ENCODE results near the gene FBXO7. TPM values are rescaled to one million over a fixed set of nuclear protein-coding genes. Genes with fewer than 3 reads are reported as not detected.

The FBXO7 gene
- total RNA-seq, 1 experiment from 2014 or later = 85.6 TPM

- no peak for DNase-seq (ENCODE audit: low read depth)
These were observed 14.8 kb downstream of the FBXO7 start for GRCh38 chr22:32489377-32489776.

- no peak for DNase-seq (ENCODE audit: low read depth)
These were observed 15.7 kb downstream of the FBXO7 start for GRCh38 chr22:32490279-32490678.

DNA sequence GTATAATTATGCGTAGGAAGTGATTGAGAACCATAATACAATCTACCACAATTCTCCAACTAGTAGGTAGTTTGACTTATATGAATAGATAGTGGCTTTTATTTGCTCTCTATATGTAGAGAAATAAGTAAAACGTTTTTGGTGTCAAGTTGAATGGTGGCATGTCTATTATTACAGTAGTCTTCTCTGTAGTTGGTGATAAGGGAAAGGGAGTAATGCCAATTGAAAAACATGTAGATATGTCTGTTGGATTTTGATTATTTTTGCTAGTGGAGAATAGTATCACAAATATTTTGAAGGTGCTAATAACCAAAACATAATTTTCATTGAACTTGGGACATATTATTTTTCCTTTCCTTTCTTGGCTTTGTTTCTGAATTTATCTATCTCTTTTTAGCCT lies 17.5 kb downstream of the FBXO7 start:
- no peak for DNase-seq (ENCODE audit: low read depth)

GRCh38 chr22:32493551-32493950 lies 18.9 kb downstream of the FBXO7 start:
- no peak for DNase-seq (ENCODE audit: low read depth)

DNA sequence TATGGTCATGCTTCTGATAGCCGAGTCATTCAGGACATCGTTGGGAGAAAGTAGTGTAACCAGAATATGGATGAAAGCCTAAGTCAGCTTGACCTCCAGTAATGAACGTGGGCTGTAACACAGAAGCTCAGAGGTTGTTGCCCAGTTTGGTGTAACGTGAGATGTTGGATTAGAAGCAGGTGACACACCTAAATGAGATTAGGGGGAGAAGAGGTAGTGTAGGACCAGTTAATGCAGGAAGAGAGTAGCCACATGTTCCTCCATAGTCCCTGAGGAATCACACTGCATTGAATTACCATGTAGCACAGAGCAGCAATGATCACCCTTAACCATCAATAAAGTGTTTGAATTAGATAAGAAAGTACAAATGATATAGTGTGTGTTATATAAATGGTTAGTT lies 20.4 kb downstream of the FBXO7 start:
- DNase-seq (ENCODE audit: low read depth) = no peak

DNA sequence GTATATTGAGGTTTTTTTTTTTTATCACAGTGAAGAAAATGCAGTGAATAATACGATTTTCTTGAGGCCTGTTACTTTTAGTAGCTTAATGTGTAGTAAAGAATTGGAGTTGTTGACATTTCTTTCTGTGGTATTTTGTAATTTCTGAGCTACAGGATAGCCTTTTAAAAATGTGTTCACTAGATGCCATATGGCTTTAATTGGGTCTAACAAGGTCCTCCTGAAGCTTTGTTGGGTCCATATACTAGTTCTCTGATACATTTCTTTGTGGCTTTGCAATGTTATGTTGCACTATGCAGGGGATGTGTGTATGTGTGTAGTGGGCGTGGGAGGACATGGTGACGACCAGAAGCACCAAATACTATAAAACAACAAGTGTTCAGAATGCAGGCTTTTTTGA lies 25.1 kb downstream of the FBXO7 start:
- DNase-seq (ENCODE audit: low read depth) = no peak

DNA sequence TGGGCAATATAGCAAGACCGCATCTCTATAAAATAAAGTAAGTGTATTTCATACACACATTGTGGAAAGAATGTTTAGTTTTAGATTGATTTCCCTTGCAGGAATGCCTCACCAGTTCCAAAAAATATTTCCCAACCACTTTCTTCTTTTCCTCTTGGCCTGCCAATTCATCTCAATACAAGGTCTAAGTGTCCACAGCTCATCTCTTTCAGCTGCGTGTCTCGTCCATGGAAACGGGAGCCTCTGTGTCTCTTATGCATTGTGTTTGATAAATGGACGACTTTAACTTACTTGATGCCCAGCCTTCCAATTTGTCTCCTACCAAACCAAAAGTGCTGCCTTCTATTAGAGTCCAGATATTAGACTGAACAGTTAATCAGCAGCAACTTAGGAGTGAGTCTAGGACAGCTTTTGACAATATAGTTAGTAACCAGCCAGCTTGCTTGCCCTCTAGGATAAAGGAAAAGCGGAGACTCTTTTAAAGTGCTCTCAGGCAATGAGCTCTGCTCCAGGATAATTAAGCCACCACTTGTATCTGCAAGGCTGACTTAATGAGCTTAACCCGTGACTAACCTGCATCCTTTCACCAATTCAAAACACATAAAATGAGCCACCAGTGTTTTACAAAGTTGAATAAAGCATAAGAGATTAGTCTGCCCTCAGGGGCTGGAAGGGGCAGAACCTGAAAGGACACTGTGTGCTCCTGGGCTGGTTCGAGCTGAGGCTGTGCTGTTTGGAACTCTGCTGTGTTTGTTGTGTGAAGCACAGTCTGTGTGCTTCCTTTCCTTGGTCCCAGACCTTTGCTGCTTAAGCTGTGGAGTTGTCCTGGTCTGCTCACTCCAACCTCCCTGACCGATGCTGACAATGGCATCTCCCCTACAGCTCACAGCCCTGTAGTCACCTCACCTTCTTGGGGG lies 27.5 kb downstream of the FBXO7 start:
- no peak for DNase-seq (ENCODE audit: low read depth)

GRCh38 chr22:32509045-32509444 lies 34.4 kb downstream of the FBXO7 start:
- no peak for DNase-seq (ENCODE audit: low read depth)

DNA sequence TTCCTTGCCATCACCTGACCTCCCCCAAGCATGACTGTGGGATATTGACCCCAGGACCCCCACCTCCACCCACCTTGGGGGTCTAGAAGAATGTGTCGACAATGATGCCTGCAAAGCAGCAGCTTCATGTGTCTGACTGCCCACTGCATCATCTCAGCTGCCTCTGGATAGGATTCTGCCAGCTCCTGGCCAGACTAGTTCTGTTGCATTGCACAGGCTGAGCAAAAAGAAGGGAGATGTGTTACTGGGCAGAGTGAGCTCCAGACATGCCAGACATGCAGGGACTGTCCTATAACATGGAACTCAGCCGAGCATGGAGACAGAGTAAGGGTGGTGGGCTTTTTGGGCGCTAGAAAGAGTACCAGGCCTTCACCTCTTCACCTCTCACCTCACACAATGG lies 36.7 kb downstream of the FBXO7 start:
- no peak for DNase-seq (ENCODE audit: low read depth)

- DNase-seq (ENCODE audit: low read depth) = no peak
These were observed 37.2 kb downstream of the FBXO7 start for GRCh38 chr22:32511776-32512175.

GRCh38 chr22:32512267-32512982 lies 37.8 kb downstream of the FBXO7 start:
- no peak for DNase-seq (ENCODE audit: low read depth)

DNA sequence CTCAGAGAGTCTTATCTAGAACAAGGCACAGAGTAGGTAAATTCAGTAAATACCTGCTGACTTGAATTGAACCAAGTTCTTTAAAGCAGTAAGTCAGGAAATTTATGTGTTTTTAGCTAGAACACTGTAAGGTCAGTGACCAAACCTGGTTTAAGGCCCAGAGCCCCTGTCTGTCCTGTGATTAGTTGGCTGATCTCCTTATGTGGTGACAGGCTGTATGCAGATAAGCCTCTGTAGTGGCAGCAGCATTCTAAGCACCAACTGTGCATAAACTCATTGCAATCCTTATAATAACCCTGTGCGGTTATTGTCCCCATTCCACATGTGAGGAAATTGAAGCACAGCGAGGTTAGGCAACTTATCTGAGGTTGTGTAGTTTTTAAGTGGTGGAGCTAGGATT lies 40.5 kb downstream of the FBXO7 start:
- DNase-seq (ENCODE audit: low read depth) = no peak

GRCh38 chr22:32517488-32517887 lies 42.9 kb downstream of the FBXO7 start:
- DNase-seq (ENCODE audit: low read depth) = no peak

DNA sequence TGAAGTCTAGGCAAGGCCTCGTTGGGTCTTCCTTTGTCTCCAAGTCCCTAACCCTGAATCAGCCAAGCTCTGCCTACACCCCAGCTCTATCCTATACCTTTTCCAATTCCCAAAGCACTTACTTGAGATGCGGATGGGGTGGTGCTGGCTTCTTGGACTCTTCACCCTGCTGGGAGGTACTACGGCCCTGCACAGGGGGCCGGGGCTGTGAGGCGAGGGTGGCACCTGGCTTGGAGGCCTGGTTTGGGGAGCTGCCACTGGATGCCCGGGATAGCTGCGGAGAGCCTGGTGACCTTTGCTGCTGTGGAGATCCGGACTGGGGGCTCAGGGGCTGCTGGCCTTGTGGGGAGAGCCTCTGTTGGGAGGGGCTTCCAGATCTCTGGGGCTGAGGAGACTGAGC lies 43.3 kb downstream of the FBXO7 start:
- DNase-seq (ENCODE audit: low read depth) = no peak

DNA sequence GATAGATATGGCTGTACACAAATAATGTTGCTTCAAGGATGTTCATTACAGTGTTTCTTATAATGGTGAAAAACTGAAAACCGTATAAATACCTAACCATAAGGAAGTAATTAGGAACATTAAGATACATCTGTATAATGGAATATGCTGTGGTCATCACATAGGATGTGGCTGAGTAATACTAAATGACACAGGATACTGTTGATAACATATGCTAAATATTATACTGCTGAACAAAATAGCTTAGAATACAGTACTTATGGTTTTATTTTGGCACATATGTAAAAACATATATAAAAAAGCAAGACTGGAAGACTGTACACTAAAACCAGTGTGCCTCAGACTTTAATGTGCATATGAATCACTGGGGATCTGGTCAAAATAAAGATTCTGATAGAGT lies 43.8 kb downstream of the FBXO7 start:
- DNase-seq (ENCODE audit: low read depth) = no peak

DNA sequence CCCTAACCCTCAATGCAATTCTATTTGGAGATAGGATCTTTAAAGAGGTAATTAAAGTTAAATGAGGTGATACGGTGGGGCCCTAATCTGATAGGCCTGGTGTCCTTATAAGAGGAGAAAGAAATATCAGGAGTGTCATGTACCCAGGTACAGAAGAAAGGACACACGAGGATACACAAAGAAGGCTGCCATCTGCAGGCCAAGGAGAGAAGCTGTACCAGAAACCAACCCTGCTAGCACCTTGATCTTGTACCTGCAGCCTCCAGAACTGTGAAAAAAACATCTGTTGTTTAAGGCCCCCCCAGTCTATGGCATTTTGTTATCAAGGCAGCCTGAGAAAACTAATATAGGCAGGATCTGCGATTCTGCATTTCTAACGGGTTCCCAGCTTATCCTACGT lies 44.2 kb downstream of the FBXO7 start:
- DNase-seq (ENCODE audit: low read depth) = no peak

DNA sequence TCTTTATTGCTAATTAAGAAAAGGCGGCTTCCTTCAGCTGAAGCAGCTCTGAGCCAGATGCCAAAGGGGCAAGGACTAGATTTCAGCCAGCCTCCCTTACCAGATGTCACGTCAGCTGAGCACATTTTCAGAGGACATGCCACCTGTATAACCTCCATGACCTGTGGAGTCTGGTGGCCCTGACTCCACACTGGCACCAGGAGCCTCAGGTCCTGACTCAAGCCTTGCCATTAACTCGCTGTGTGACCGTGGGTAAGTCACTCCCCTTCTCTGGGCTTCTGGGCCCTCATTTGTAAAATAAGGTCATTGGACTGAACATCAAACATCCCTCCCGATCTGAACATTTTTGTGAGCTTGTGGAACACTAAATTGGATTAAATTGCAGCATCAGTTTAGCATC lies 46.0 kb downstream of the FBXO7 start:
- DNase-seq (ENCODE audit: low read depth) = no peak

DNA sequence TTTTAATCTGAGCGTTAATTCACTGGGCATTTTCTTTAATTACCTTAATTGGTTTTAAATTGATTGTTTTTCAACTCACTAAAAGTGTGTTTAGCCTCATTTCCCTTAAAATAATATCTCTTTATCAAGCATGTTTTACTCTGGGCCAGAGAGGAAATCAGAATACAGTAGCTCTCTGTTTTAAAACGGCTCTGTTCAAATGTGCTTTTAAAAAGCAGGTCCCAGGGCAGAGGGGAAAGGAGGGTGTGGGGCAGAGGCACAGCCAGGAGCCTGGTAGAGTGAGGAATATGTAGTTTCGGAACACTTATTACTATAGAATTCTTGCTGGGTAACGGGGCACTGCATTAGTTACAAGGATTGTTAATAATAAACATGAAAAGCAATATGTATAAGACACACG lies 47.6 kb downstream of the FBXO7 start:
- DNase-seq (ENCODE audit: low read depth) = no peak

DNA sequence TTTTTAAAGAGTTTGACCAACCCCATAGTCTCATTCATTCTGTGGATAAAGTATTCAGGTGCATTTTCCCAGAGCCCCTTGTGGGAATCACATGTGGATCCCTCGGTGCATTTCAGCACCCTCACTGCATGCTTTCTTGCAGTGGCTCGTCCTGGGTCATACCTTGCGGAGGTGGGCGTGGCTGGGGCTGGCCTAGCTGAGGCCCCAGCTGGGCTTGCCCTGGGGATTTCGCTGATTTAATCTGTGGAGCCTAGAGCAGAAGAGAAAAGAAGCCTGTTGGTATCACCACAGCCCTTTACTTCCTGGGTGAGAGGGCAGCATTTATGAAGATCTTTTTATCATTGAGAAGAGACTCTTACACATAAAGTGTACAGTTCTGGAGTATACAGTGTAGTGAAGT lies 53.1 kb downstream of the FBXO7 start:
- no peak for DNase-seq (ENCODE audit: low read depth)

- DNase-seq (ENCODE audit: low read depth) = no peak
These were observed 53.7 kb downstream of the FBXO7 start for GRCh38 chr22:32528316-32528715.

DNA sequence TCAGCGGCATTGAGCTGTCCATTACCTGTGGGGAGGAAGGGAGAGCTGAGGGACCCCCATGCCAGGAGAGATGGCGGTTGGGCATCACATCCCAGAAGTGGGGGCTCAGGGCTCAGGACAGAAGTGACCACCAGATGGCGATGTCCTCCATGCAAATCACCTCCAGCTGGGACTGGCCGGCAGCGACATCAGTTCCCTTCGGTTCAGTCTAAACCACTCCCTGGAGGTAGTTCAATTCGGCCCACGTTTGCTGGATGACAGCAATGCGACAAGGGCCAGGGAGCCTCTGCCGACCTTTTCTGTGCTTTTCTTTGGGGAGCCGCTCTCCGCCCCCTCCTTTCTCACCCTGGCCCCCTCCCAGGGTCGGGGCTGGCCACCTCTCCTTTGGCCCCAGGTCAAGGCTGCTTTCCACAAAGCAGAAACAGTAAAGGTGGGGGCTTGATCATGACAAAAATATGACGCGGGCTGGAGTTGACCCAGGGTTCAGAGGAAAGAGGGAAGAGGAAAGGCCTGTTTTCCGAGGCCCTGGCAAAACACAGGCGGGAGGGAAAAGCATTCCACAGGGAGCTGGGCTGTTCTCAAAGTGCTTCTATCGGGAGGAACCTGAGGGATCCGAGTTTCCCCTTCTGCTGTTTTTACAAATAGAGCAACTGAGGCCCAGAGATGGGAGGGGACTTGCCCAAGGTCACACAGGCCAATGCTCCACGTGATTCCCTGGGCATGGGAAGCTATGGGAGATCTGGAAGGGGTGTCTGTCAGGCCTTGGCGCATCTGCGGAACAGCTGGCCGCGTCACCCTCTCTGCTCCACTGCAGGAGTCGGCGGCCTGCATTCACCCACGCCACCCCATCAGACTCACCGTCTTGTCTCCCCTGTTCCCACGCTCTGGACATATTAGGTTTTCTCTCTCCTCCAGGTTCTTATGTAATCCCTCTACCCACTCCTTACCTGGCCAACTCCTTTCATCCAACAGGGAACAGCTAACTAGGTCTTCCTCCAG lies 54.7 kb downstream of the FBXO7 start:
- DNase-seq (ENCODE audit: low read depth) = peak; percentile 68

DNA sequence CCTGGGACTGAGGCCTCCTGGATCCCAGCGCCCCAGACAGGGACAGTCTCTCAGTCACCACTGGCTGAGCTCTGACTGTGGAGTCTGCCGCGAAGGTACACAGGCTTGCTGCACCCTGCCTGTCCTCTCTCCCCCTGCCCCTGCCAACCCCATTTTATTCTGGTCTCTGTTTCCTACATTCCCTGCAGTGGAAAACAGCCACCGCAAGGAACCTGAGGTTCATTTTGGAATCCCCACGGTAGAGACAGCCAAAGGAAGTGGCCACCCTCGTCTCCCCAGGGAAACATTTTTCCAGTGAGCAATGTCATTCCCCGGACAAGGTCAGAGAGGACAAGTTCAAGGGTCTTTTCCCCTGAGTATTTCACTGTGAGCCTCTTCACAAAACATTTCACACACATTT lies 56.6 kb downstream of the FBXO7 start:
- DNase-seq (ENCODE audit: low read depth) = no peak
